Suppressor macrophage treated with lipopolysaccharide for 4 hours (primary cell): ENCODE measurements around the gene PPP1R11.
A peak's percentile ranks its signal among the peaks of the same experiment; 100 is the strongest.

Experiments used
- DNase-seq: peaks from one replicate; pipeline ENCODE4 v3.0.0-alpha.2; 2020

PPP1R11 gene

GRCh38 chr6:30062471-30063178 is 4.4 kb upstream of the PPP1R11 start:
- no peak for DNase-seq

GRCh38 chr6:30063315-30063714 is 3.7 kb upstream of the PPP1R11 start:
- DNase-seq, result no peak

DNA sequence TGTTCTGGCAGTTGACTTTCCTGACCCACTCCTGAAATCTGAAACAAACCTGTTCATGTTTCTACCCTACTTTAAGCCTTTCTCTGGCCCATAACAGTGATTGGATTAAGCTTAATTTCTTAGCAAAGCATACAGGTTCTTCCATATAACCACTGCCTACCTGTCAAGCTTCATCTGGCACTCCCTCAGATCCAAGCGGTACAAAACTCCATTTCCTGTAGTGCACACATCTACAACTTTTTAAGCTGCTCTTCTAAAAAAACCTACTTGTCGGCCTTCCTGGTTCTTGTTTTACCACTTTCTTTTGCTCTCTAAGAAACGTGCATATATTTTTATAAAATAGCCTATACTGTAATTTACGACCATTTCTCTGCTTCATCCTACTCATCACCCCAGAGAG is 916 bp upstream of the PPP1R11 start:
- DNase-seq, result no peak

GRCh38 chr6:30067460-30068139 is 602 bp downstream of the PPP1R11 start:
- no peak for DNase-seq

GRCh38 chr6:30071081-30071818 is 4.3 kb downstream of the PPP1R11 start:
- DNase-seq, result no peak

- DNase-seq, result no peak
These were observed 4.9 kb downstream of the PPP1R11 start for GRCh38 chr6:30071858-30072257.

DNA sequence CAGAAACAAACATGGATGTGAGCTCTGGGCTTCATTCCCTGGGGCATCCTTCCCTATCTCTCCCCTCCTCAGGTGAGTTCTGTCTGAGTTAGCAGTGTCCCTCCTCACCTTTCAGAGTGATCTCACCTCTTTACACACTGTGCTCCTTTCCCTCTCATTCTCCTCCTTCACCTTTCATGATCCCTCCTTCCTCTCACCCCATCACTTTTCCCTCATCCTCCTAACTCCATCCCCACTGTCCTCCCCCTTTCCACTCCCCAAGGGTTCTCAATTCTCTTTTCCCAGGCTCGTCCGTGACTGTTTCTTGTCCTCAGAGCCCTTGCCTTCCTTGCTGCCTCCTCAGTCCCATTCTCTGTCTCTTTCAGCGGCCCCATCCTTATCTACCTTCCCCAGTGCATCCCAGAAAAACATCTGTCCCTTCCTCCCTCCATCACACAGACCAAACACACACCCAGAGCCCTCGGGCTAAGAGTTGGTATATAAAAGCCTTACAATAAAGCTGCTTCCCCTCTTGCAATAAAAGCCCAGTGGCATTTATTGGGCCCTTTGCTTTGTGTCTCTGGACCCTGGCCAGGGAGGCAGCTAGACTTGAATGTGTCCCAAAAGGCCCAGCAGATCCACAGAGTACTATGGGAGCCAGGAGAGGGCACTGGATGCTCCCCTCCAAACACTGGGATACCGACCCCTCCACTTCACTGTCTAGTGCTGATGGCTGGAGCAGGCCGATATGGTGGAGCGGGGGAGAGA is 6.7 kb downstream of the PPP1R11 start:
- no peak for DNase-seq

GRCh38 chr6:30074331-30075093 is 7.5 kb downstream of the PPP1R11 start:
- no peak for DNase-seq

DNA sequence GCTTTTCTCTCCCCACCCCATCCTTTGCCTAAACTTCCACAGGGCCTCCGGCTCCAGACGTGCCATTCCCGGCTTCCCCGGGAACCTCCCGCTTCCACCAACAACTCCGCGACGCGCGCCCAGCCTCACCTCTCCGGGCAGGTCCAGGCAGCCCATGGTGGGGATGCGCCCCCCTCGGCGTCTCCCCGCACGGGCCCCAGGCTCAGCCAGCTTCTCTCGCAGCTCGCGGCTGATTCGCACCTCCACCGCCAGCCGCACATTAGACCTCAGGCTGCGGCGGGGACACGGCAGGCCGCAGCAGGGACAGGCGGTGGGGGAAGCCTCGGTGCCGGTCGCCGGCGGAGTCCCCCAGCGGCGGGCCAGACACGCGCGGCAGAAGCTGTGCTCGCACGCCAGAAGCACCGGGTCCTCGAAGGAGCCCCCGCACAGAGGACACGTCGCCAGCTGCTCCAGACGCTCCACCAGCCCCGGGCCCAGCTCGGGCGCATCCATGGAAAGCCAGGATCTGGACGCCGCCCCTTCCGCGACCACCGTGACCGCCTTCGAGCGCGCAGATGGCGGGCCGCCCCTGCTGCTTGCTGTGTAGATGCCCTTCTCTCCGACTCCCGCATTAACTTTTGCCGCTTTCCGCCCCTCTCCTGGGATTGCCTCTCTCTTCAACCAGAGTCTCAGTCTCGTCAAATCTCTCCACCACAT is 8.2 kb downstream of the PPP1R11 start, which contains the start of gene RNF39:
Gene RNF39, minus strand, starts transcription at position 676 of the 696 bp plus-strand sequence. Its CDS starts 184 bp downstream, at position 492.
- DNase-seq, result no peak

DNA sequence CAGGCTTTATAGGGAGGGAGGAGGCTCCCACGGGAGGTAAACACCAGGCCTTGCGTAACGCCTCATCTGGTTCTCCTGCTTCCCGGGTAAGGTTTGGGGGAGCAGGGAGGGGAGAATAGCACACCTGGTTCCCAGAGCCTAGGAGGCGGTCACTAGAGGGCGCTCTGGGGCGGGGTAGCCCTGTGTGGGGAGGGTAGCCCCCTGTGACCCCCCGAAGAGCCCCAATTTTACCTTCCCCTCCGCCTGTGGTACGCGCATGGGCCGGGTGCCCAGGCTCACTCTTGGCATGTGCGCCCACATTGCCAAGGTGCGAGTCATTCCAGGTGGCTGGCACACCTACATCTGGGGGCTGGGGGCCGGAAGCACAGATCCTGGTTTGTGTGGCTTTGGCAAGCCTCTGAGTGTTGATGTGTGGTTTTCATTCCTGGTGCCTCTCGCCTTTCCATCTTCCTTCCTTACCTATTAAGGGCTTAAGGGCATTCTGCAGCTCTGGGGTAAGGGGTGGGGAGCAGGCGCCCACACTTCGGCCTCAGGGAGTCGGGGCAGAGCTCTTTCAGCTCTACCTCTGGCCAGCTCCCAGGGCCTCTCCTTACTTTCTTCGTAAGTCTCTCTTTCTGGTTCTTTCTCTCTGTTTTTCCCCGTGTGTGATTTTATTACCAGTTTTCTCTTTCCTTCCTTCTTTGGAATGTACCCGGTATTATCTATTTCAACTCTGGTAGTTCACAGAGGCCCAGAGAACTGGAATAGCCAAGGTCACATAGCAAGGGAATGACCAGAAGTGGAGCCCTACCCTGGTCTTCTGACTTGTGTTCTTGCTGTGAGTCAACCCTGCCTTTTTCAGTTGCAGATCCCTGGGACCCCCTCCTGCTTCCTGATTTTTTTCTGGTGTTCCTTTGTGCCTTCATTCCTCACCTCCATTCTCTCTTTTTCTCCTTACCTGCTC is 9.1 kb downstream of the PPP1R11 start:
- no peak for DNase-seq

DNA sequence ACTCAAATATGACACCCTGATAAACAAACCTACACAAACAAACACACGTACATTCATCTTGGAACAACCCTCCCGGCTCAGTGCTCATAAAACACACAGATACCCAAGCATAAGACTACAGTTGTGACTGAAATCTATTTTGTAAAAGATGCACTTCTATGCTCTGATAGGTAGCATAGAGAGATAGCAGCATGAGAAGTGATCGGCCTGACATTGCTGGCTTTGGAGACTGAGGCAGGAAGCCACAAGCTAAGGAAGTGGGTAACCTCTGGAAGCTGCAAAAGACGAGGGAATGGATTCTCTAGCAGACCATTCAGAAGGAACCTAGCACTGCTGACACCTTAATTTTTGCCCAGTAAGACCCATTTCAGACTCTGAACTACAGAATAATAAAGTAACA is 10.2 kb downstream of the PPP1R11 start:
- no peak for DNase-seq

DNA sequence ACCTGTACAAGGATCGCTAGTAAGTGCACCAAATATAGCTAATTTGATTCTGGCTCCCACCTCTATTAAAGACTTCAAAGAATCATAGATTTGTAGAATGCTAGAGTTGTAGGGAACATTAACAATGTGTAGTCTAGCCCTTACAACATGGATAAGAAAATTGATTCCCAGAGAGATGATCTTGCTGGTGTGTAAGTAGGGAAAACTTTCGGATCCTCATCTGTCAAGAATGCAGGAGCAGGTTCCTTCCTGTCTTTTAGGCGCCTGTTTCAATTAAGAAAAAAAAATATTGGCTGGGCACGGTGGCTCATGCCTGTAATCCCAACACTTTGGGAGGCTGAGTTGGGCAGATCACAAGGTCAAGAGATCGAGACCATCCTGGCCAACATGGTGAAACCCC is 20.9 kb downstream of the PPP1R11 start:
- no peak for DNase-seq

- peak; percentile 80 for DNase-seq
These were observed 24.8 kb downstream of the PPP1R11 start for GRCh38 chr6:30091577-30092381.

DNA sequence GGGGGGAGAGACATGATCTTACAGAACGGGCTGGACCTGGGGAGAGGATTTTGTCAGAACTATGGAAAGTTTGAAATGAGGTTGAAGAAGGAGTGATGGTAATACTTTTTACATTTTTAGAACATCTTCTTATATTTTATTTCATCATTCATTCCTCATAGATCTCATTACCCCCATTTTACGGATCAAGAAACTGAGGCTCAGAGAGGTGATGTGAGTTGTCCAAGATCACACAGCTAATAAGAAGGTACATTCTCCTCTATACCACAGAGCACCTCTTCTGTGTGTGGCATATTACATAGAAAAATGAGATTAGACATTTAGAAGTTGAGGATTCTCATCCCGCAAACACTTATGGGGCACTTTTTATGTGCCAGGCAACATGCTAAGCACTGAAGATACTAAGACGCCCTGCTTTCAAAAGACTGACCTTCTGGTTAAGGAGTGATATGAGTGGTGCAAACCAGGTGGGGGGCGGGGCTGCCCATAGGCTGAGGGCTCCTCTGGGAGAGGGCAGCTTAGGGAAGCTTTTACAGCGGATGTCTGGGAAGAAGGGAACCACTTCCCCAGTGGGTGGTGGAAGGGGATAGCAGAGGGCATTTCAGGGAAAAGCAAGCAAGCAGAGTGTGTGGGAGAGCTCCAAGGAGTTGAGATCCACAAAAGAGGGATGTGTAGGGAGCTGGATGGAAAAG is 26.0 kb downstream of the PPP1R11 start:
- DNase-seq, result no peak

DNA sequence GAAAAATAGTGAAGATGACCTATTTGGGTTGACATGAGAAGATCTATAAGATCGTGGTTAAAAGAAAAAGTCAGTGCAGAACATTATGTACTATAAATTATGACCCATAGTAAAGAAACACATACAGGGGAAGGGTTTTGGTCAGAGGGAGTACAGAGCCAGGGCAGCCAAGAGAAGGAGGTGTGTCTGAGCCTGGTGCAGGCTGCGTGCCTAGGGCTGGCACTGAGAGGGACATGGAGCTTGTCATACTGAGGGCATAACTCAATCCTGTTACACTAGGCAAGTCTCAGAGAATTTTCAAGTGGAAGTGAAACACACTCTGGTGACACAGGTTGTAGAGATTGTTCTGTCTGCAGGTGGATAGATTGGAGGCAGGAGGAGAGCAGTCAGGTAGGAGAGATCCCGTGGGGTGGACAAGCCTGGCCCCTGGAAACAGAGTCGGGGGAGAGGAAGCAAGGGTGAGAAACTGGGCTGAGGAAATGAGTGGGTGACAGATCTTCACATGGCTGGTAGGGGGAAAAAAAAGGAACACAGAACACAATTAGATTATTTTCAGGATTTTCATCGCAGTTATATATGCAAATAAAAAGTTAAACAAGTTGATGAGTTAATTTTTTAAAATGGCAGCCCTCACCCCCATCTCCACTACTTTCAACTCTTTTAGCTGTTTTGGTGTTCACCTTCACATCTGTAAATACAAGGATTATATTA is 27.1 kb downstream of the PPP1R11 start:
- DNase-seq, result peak; percentile 30

GRCh38 chr6:30096829-30097228 is 29.8 kb downstream of the PPP1R11 start:
- DNase-seq, result no peak

DNA sequence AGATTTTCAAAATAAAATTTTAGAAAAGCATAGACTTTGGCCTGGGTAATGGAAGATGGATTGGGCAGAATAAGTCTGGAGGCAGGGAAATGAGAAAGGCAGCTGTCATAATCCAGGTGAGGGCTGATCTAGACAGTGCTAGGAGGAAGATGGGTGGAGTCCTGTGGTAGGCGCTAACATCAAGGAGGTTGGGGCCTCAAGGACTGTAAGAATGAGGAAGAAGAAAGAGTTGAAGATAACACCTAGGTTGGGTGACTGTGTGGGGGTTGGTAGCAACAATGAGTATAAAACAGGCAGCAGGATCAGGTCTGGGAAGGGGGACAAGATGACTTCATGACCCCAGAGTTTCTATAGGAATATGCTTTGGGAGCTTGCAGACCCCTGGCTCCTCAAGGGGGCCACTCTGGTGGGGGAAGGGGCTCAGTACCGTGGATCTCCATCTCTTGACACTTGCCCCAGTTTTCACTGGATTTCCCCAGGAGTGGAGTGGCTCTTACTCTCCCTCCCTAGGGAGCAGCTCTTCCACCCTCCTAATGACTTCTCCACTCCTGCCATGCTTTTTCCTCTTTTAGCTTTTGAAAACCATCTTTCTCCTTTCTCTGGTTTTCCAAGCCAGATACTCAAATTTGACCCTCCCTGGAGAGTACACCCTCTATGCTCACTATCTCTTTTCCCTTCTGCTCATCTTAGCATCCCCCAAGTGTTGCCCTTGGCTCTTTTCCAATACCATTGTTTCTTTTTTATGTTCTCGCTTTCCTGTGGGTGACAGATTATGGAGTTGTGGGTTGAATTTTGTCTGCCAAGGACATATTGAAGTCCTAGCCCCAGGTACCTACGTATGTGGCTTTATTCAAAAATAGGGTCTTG is 31.1 kb downstream of the PPP1R11 start:
- DNase-seq, result no peak
